Colonic mucosa (tissue), 4 donors: ENCODE measurements around the gene NECTIN3. TPM values are rescaled to one million over a fixed set of nuclear protein-coding genes. Genes with fewer than 3 reads are reported as not detected.

ENCODE experiments used
- DNase-seq: peaks from one replicate; pipeline ENCODE4 v3.0.0-alpha.2; 2020
- H3K27ac ChIP-seq: fragments of 200-600 bp; one replicate; pipeline ENCODE4 v1.8.0; 2021
- H3K27me3 ChIP-seq: fragments of 200-600 bp; one replicate; pipeline ENCODE4 v1.8.0; 2021
- H3K36me3 ChIP-seq: fragments of 200-600 bp; one replicate; pipeline ENCODE4 v1.8.0; 2021
- H3K4me1 ChIP-seq: fragments of 200-600 bp; one replicate; pipeline ENCODE4 v1.8.0; 2021; ENCODE audit warnings: mild to moderate bottlenecking
- H3K4me3 ChIP-seq: fragments of 200-600 bp; one replicate; pipeline ENCODE4 v1.8.0; 2021
- H3K9ac ChIP-seq, 2 donors: one replicate each; pipeline ENCODE4 v1.7.0; 2013; ENCODE audit warnings: control low read depth in 2 of 2, low read depth in 2 of 2, low read length in 2 of 2
- H3K9me3 ChIP-seq: fragments of 200-600 bp; one replicate; pipeline ENCODE4 v1.8.0; 2021
- CTCF ChIP-seq: fragments of 200-600 bp; IDR thresholded peaks from one replicate; pipeline ENCODE4 v1.8.0; 2022; ENCODE audit warnings: antibody characterized with exemption, mild to moderate bottlenecking
- intact Hi-C: fragments of 100-400 bp; cut with DNase I; formaldehyde crosslinking; loops from one replicate; pipeline ENCODE4 v1.14.1; 2022
- total RNA-seq, 2 donors: library from RNA; stranded (reverse); fragmentation: NEBNext Ultra II Directional in 1 of 2; extraction: Animal tissue kit (Norgen Biotek cat#: 25700) in 1 of 2; gene quantifications; one replicate each; pipeline ENCODE4 v1.2.1, GENCODE V29; 2021
- donor health status: healthy.
- donor health status: DM: no; HTN: no; CAD: no.
- donor health status: DM: no; HTN: no; CAD: no.

NECTIN3 gene
- total RNA-seq, 2 donors from 2014 or later, result 46.8 to 47.4 TPM

GRCh38 chr3:111236836-111237713 lies 165.5 kb downstream of the NECTIN3 start:
- no peak for DNase-seq
- Histone ChIP-seq H3K27me3 (no peaks in the 10 kb centered on the region), H3K9ac (no peak overlapping the region), H3K36me3 (no peaks in the 10 kb centered on the region), H3K4me1 (no peaks in the 10 kb centered on the region), H3K9me3 (no peaks in the 10 kb centered on the region), H3K27ac (no peak overlapping the region), H3K4me3 (no peak overlapping the region)
- no peak for TF ChIP-seq CTCF
- intact Hi-C loops, result no loop called here

- H3K4me1 ChIP-seq, result no peaks in the 10 kb centered on the region
- H3K36me3 ChIP-seq, result no peaks in the 10 kb centered on the region
- no peak overlapping the region for H3K4me3 ChIP-seq
- DNase-seq, result no peak
- H3K9me3 ChIP-seq, result no peaks in the 10 kb centered on the region
- H3K27ac ChIP-seq, result no peak overlapping the region
- H3K27me3 ChIP-seq, result no peaks in the 10 kb centered on the region
- intact Hi-C loops, result no loop called here
- no peak overlapping the region for H3K9ac ChIP-seq
- TF ChIP-seq CTCF, result no peak
Observed at GRCh38 chr3:111237946-111238345, 166.3 kb downstream of the NECTIN3 start.

- Histone ChIP-seq H3K4me3 (no peak overlapping the region), H3K4me1 (no peaks in the 10 kb centered on the region), H3K36me3 (no peaks in the 10 kb centered on the region), H3K9me3 (no peaks in the 10 kb centered on the region), H3K9ac (no peak overlapping the region), H3K27ac (no peak overlapping the region), H3K27me3 (no peaks in the 10 kb centered on the region)
- DNase-seq, result no peak
- intact Hi-C loops, result no loop called here
- no peak for TF ChIP-seq CTCF
Observed at GRCh38 chr3:111238885-111239284, 167.3 kb downstream of the NECTIN3 start.

- Histone ChIP-seq H3K9ac (no peak overlapping the region), H3K4me1 (no peaks in the 10 kb centered on the region), H3K4me3 (no peak overlapping the region), H3K36me3 (no peaks in the 10 kb centered on the region), H3K27me3 (no peaks in the 10 kb centered on the region), H3K27ac (no peak overlapping the region), H3K9me3 (no peaks in the 10 kb centered on the region)
- intact Hi-C loops, result no loop called here
- DNase-seq, result no peak
- TF ChIP-seq CTCF, result no peak
Observed at GRCh38 chr3:111241960-111242359, 170.3 kb downstream of the NECTIN3 start.
